NCI-H510A (cell line): ENCODE measurements around the gene RUFY3.
"Not testable (repeated sequence)": the region's sequence is repeated elsewhere in the genome, so short reads cannot be mapped to it uniquely, and the experiment has no call there.

ENCODE experiments used
- DNase-seq: peaks from one replicate; lab custom pipeline; 2025; lab: John Stamatoyannopoulos, UW

Gene RUFY3

GRCh38 chr4:70706044-70706461 is 15.7 kb upstream of the RUFY3 start:
- no peak for DNase-seq

GRCh38 chr4:70706516-70706915 is 15.2 kb upstream of the RUFY3 start:
- no peak for DNase-seq

DNA sequence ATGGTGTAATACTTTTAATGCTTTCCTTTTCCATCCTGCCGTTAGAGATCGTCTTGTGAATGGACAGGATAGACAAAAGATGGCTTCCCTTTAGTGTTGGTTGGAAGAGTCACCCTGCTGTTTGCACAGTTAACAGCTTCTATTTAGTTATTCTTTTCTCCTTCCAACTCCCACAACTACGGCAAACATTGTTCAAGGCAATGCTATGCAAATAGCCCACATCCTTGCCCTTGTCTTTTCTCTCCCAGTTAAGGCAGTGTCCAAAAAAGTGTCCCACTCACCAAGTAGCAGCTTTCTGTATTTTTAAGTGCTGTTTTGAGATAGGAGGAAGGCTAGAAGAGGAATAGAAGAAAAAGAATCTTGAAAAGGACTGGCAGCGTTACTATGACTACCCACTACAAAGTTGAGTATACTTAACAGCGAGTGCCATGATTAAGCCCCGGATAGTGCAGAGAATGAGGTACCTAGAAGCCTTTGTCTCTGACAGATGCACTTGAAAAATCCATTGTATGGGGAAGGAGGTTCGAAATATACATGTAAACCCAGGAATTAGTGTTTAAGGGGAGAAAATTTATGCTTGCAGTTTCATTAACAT is 12.1 kb upstream of the RUFY3 start:
- DNase-seq, result peak; percentile 17

DNA sequence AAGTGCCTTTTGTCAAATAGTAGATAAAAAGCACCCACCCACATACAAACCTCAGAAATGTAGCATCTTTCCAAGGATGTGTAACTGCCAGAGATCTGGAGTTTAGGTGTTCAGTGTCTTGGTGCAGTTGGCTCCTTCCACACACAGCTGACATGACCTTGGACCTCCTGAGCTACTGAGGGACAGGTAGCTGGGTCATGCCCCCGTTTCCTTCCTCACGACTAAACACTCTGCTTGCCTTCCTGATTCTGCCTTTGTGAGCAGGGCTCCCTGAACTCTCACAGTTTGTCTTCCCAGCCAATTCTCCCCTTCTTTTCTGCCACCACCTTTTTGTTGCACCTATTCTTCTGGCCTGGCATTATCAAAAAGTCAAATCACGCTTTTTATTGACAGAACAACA is 10.2 kb upstream of the RUFY3 start:
- DNase-seq, result no peak

- DNase-seq, result no peak
Observed at GRCh38 chr4:70712150-70712549, 9.6 kb upstream of the RUFY3 start.

- no peak for DNase-seq
Observed at GRCh38 chr4:70712604-70713452, 8.9 kb upstream of the RUFY3 start.

DNA sequence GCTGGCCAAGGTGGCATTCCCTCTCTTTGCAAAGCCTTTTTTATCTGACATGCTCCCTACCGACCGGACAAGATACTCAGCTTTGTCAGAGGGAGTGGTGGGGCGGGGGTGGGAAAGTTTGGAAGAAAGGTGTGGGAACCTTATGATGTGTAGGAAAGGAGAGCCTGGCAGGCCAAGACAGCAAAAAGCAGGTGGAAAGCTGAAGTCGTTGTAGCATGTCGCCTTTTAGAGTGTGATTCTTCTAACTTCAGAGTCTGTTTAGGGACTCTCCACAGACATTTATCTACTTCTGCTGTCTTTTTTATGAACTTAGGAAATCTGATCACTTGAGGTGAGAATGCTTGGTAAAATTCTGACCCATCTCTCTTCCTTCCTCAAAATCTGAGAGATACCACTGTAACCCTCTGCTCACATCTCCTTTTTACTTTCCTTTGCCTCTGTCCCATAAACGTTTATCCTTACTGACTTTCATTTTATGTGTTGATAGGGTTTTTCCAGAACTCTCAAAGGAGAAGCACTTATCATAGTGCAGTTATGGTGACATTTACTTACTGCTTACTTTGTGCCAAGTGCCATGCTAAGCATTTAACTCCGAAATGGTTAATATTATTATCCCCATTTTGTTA is 8.2 kb upstream of the RUFY3 start:
- DNase-seq, result no peak

DNA sequence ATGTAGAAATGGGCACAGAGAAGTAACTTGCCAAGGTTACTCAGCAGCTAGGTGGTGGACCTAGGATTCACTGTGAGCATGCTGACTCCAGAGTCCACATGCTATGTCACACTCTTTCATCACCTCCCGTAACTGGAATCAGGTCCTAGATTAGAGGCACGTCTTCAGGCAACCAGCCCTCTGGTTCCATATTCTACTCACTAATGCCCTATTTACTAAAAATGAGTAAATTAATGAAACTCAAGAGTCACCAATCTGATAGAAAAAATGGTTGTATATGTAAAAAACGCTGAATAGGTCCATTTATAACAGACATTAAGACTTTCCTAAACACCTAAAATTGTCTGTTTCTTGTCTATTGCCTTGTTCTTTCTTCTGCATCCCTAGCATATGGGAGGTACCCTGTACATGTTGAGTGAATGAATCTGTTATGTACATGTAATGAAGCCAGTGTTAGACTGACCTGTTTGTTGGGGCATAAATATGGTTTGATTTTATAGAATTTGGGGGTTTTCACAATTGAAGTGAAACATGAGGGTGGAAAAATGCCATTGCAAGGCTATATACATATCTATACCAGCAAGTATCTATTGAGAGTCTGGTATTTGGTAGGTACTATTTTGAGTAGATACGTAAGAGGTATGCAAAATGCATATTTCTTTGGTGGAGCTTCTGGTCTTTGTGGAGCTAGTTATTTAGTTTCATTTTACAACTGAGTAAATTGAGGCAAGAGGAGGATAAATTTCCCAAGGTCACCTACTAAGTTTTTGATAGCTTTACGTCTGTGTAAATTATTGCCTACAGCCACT is 7.5 kb upstream of the RUFY3 start:
- no peak for DNase-seq

GRCh38 chr4:70715097-70715496 is 6.7 kb upstream of the RUFY3 start:
- no peak for DNase-seq

DNA sequence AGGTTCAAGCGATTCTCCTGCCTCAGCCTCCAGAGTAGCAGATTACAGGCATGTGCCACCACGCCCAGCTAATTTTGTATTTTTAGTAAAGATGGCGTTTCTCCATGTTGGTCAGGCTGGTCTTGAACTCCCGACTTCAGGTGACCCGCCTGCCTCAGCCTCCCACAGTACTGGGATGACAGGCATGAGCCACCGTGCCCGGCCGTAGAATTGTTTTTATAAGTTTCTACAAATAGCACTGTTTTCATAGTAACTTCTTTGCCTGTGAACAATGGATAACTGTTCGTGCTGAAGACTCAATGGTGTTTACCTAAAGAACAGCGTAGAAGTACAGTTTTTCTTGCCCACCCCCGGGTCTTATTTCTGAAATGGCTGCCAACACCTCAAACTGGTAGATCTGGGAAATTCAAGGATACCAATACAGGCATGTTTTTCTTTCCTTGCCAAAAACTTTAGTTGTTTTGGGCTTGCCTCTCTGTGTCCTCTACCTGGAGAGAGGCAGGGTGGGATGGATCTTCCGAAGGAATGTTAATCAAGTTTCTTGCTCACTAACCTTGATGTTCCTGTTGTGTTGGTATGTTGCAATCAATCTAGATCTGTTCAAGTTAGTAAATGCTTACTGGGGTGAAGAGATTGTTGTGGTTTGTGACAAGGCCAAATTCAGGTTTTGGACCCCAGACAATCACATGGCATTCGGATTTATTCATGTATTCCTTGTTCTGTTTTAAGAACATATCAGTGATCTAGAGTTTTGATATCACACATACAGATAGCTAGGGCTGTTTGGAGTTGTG is 2.8 kb upstream of the RUFY3 start:
- no peak for DNase-seq

DNA sequence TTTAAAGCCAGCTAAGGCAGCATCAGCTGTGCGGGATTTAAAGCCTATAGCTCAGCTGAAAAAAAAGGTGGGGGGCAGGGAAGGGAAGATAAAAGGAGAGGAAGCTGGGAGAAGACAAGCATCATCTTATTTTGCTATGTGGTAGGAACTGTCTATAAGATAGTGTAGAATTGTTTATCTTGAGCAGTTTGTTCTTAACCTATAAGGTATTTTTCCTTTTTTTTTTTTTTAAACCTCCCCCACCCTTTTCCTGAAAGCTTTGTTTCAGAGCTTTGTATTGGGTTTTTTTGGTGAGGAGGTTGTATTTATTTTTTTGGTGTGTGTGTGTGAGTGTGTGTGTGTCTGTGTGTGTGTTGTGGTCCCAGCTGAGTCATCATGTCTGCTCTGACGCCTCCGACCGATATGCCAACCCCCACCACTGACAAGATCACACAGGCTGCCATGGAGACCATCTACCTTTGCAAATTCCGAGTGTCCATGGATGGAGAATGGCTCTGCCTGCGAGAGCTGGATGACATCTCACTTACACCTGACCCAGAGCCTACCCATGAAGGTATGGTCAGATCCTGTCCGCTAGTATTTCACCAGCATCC is 531 bp downstream of the RUFY3 start:
- DNase-seq, result peak; percentile 29

DNA sequence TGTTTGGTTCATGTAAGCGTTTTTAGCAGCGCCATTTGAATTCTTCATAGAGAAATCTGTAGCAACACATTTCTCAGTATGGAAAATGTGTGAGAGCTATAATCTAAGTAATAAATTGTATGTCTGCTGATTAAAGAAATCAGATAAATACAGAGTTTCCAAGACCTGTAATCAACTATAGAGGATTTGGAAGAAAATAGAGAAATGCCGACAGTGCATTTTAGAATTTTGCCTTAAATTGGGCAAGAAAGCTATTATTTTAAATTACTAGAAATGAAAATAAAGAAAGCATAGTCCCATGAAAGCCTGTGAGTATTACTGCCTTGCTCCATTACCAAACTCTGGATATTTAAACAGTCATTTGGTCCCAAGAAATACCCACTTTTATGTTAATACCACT is 2.7 kb downstream of the RUFY3 start:
- DNase-seq, result no peak

DNA sequence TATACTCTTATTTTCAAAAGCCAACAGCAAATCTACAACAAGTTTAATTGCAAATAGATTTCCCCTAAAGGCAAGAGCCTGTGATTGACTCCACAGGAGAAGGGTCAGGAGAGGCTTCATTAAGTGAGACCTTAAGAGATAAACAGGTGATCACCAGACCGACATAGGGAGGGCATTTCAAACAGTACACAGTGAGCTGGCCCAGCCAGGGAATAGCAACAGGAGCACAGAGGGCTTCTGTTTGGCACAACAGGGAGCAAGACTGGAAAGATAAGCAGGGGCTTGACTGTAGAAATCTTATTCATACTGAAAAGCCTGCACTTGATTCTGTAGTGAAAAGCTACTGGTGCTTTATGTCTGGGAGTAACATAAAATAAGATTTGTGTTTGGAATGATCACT is 3.9 kb downstream of the RUFY3 start:
- DNase-seq, result no peak

GRCh38 chr4:70726515-70726914 is 4.8 kb downstream of the RUFY3 start:
- DNase-seq, result not testable (repeated sequence)

- DNase-seq, result no peak
Observed at GRCh38 chr4:70728091-70728490, 6.3 kb downstream of the RUFY3 start.

DNA sequence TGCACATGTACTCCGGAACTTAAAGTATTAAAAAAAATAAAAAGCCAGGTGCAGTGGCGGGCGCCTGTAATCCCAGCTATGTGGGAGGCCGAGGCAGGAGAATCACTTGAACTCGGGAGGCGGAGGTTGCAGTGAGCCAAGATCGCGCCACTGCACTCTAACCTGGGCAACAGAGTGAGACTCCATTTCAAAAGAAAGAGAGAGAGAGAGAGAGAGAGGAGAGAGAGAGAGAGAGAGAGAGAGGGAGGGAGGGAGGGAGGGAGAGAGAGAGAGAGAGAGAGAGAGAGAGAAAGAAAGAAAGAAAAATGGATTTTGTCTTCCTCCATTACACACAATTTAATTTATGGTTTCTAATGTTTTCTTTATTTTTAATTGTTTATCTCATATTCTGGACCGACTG is 11.1 kb downstream of the RUFY3 start:
- DNase-seq, result not testable (repeated sequence)

- DNase-seq, result no peak
Observed at GRCh38 chr4:70734168-70734954, 12.6 kb downstream of the RUFY3 start.

GRCh38 chr4:70734971-70735370 is 13.2 kb downstream of the RUFY3 start:
- no peak for DNase-seq

- not testable (repeated sequence) for DNase-seq
Observed at GRCh38 chr4:70735915-70736314, 14.2 kb downstream of the RUFY3 start.

- no peak for DNase-seq
Observed at GRCh38 chr4:70737006-70737405, 15.2 kb downstream of the RUFY3 start.
